Esophagus mucosa (tissue), 1 donor: ENCODE data around the gene LYSMD4. TPM values are rescaled to one million over a fixed set of nuclear protein-coding genes. Genes with fewer than 3 reads are reported as not detected.
"Not testable (repeated sequence)": the region's sequence is repeated elsewhere in the genome, so short reads cannot be mapped to it uniquely, and the experiment has no call there.

Source experiments
- ATAC-seq: fragments of 200-7000 bp; cut with Tn5 transposase; one replicate; pipeline ENCODE4 v1.9.1; 2020
- total RNA-seq: library from RNA; stranded (reverse); gene quantifications from one replicate; pipeline ENCODE4 v1.2.4, GENCODE V29; 2023
- donor health status: DM: yes; HTN: yes; CAD: no.

LYSMD4 gene
- 9.4 TPM for total RNA-seq

- ATAC-seq = peak; percentile 99
Observed at GRCh38 chr15:99733268-99734039, at the start of gene LYSMD4. TSS of gene LYSMD4 (minus strand) at chr15:99733437. CDS start at chr15:99731999, 1,438 bp downstream.

DNA sequence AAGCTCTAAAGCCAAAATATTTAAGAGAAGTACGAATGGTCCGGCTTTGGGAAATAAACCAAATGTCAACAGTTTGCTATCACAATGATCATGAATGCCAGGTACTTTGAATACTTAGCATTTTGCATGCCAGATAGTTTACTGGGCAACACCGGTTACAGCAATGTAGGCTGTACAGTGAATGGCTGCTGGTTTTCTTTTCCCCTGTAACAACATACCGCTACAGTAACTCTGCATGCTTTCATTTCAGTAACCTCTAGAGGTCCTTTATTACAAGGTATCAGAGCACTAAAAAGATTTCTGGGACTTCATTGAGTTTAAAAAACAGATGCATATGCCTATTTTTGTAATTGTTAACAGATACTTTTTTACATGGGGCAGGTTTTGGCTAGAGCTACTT lies 48.8 kb upstream of the LYSMD4 start:
- ATAC-seq = not testable (repeated sequence)

DNA sequence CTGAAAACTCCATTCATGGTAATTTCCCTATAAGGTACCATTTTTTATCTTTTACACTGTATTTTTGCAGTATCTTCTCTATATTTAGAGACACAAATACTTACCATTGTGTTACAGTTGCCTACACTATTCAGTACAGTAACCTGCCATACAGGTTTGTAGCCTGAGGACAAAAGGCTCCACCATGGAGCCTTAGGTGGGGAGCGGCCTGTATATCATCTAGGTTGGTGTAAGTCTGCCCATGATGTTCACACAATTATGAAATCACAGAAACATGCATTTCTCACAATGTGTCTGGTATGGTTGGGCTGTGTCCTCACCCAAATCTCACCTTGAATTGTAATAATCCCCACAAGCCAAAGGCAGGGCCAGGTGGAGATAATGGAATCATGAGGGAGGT lies 43.9 kb upstream of the LYSMD4 start:
- ATAC-seq = peak; percentile 82

DNA sequence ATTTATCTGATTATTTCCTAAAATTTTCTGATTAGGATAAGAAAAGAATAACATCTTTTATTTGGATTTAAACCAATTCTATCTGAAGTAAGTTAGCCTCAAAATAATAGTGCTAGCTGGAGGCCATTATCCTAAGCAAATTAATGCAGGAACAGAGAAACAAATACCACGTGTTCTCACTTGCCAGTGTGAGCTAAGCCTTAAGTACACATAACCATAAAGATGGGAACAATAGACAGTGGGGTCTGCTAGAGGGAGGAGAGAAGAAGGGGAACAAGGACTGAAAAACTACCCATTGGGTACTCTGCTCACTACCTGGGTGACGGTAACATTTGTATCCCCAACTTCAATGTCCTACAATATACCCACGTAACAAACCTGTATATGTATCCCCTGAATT lies 31.3 kb upstream of the LYSMD4 start:
- ATAC-seq = no peak

DNA sequence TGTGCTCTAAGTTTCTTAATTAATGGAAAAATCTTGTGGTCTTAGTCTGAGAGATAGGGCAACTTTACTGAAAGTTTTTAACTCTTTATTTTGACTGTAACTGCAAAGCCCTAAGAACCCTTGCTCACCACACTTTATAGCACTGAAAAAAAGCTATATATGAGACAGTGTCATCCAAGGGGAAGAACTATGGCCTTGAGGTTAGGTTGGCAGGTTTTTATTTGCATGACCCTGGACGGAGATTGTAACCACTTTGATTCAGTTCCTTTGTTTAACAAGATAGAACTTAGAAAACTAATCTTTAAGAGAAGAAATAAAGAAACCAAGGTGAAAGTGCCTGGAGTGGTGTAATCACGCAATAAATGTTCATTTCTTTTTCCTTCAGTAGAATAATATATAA lies 30.6 kb upstream of the LYSMD4 start:
- ATAC-seq = no peak

DNA sequence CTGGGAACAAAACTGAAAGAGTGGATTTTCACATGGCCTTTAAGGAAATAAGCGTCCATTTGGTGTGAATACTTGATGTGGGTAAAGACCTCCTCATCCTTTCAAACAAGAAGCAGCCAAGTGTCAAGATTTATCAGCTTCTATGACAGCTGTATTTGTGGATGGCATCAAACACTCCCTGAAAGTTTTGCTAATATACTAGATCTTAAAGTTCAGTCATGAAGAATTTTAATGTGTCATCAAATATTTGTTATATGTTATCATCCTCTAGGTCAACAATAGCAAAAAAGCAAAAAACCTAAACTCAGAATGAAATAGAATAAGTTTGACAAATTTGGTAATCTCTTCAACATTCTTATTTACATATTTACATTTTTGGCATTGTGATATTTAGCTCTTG lies 29.1 kb upstream of the LYSMD4 start:
- ATAC-seq = no peak

GRCh38 chr15:99755692-99756409 lies 22.6 kb upstream of the LYSMD4 start:
- peak; percentile 76 for ATAC-seq

- no peak for ATAC-seq
Observed at GRCh38 chr15:99753066-99753465, 19.8 kb upstream of the LYSMD4 start.

DNA sequence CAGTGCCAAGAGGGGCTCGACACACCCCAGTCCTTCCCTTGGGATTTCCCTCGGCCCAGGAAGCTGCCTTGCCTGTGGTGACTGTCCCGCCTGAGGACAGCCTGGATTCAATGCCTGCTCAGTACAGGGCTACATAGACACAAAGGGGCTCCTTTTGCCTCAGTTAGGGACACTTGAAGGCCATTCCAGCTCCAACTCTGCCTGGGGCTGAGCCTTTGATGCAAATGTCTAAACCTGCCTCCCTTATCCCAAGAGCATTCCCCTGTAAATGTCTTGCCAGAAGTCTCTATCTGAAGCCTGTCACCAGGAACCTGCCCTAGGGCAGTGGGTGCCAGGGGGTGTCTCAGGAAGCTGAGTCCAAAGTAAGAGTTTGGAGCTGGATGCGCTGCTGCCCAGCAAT lies 19.3 kb upstream of the LYSMD4 start:
- ATAC-seq = peak; percentile 28

- ATAC-seq = not testable (repeated sequence)
Observed at GRCh38 chr15:99750326-99750725, 17.1 kb upstream of the LYSMD4 start.

DNA sequence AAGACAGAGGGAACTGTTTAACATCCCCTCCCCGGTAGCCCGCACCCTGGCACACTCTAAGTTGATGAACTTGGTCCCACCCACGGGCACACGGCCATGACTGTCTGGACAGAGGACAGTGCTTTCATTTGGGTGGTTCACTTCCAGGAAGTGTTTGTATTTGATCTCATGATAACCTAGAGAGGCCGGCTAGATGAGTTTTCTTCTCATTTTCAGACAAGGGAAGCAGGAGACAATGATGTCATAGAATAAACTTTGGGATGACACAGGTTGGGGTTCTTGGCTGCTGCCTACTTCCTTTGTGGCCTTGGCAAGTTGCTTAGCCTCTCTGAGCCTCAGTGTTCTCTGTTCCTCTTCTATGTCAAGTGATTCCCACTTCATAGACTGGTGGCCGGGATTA lies 16.1 kb upstream of the LYSMD4 start:
- peak; percentile 82 for ATAC-seq

GRCh38 chr15:99745370-99746086 lies 12.3 kb upstream of the LYSMD4 start:
- ATAC-seq = no peak

GRCh38 chr15:99744142-99744541 lies 10.9 kb upstream of the LYSMD4 start:
- ATAC-seq = no peak

DNA sequence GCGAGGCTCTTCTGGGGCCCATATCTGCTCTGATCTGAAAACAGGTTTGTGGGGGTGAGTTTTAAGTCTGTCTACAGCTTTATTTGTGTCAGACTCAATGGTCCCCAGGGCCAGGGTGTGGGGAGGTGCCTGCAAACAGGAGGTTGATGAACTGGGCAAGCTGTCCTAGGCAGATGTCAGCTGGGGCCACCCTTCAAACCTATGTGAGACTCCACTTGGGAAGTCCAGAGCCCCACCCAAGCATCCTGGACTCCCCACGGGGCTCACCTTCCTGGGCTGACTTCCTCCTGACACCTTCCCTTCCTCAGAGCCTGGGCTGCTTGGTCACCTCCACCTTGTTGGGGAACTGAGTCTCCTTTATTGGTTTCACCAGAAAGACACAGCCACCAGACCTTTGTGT lies 8.6 kb upstream of the LYSMD4 start:
- peak; percentile 23 for ATAC-seq

- ATAC-seq = no peak
Observed at GRCh38 chr15:99738021-99738847, 5.0 kb upstream of the LYSMD4 start.

- ATAC-seq = no peak
Observed at GRCh38 chr15:99736702-99737101, 3.5 kb upstream of the LYSMD4 start.

GRCh38 chr15:99735868-99736267 lies 2.6 kb upstream of the LYSMD4 start:
- ATAC-seq = no peak

DNA sequence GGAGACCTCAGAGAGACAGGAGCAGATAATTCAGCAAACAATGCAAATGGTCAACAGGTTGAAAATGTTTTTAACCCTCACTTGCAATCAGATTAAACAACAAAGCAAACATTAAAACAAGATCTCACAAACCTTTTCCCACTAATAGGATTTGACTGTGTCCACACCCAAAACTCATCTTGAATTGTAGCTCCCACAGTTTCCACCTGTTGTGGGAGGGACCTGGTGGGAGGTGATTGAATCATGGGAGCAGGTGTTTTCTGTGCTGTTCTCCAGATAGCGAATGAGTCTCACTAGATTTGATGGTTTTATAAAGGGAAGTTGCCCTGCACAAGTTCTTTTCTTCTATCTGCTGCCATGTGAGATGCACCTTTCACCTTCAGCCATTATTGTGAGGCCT lies 1.3 kb upstream of the LYSMD4 start:
- no peak for ATAC-seq

GRCh38 chr15:99734040-99734291 lies 729 bp upstream of the LYSMD4 start:
- ATAC-seq = not testable (repeated sequence)

DNA sequence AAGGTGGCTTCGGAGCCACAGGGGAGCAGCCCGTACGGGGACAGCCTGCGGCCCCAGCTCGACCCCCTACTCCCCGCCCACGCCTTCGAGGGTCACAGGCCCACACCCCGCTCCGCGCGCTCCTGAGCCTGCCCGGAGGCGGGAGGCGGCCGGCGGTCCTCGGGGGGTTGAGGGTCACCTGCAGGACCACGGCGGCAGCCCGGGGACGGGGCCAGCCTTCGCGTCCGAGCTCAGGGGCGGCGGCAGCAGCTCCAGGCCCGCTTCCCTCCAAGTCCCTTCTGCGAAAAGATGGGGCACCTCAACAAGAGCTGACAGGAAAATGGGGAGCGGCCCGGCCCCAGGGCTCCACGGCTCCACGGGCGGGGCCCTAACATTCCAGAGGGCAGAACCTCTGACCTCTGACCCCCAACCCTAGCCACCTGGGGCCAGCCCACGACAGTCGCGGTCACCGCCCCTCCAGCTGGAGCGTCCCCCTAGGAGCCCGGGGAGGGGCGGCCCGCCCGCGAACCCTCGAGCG lies 428 bp downstream of the LYSMD4 start:
- peak; percentile 80 for ATAC-seq

DNA sequence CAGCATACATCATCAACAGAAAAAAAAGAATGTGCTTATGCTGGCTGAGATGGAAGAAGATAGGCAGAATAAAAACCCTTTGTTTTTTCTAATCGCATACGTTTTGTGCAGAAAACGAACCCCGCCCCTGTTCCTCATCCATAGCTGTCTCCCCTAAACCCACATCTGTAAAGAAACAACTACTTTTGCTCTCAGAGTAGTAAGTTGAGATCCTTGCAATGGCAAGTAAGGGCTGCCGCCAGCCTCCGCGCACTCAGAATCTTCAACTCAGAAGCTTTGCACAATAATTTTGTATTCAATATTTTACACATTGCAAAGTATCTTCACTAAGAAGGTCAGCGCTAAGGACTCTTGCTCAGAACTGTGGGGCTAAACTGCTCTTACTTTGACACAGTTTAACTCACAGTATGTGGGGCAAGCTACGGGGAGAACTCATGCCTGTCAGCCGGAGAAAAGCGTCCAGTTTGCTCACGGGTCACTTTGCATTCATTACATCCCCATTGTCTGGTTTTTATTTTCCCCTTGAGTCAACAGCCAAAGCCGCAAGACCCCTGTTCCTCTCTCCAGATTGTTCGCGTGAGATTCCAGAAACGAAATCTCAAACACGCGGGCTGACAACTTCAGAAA lies 1.0 kb downstream of the LYSMD4 start:
- ATAC-seq = no peak
